IPS-20b (cell line): ENCODE results near the gene MALT1.
"Not testable (repeated sequence)": the region's sequence is repeated elsewhere in the genome, so short reads cannot be mapped to it uniquely, and the experiment has no call there.

Experiments used
- H3K27ac ChIP-seq: one replicate; pipeline ENCODE4 v1.5.1; 2013; ENCODE audit warnings: low read length
- H3K27me3 ChIP-seq: 2 replicates; pipeline ENCODE4 v1.6.1; 2013; ENCODE audit warnings: mild to moderate bottlenecking, low read length, inconsistent platforms; ENCODE audit not compliant: insufficient read depth
- H3K36me3 ChIP-seq: 2 replicates; pipeline ENCODE4 v1.6.1; 2013; ENCODE audit warnings: low read depth, mild to moderate bottlenecking, inconsistent platforms, low read length, moderate library complexity; ENCODE audit not compliant: insufficient read depth
- H3K4me1 ChIP-seq: 2 replicates; pipeline ENCODE4 v1.6.1; 2013; ENCODE audit warnings: mild to moderate bottlenecking, control low read depth, inconsistent platforms, low read length, moderate library complexity; ENCODE audit not compliant: insufficient read depth
- H3K4me3 ChIP-seq: 2 replicates; pipeline ENCODE4 v1.5.1; 2013; ENCODE audit warnings: mild to moderate bottlenecking, low read length, inconsistent platforms
- H3K9ac ChIP-seq: 2 replicates; pipeline ENCODE4 v1.6.1; 2013; ENCODE audit warnings: low read depth, mild to moderate bottlenecking, inconsistent platforms, low read length, moderate library complexity
- H3K9me3 ChIP-seq: 2 replicates; pipeline ENCODE4 v1.6.1; 2013; ENCODE audit warnings: mild to moderate bottlenecking, low read depth, low read length, inconsistent platforms; ENCODE audit not compliant: insufficient read depth

Gene MALT1

DNA sequence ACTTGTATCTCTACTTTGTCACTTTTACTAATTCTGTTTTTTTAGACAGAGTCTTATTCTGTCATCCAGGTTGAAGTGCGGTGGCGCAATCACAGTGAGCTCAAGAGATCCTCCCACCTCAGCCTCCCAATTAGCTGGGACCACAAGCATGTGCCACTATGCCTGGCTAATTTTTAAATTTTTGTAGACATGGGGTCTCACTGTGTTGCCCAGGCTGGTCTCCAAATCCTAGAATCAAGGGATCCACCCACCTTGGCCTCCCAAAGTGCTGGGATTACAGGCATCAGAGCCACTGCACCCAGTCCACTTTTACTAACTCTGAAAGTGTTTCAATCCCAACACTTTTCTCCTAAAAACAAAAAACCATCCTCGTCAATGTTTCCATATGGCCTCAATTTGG, 94.9 kb downstream of the MALT1 start:
- no peaks in the 10 kb centered on the region for H3K4me1 ChIP-seq

GRCh38 chr18:58766946-58767345, 95.7 kb downstream of the MALT1 start:
- Histone ChIP-seq H3K4me3 (no peak overlapping the region), H3K4me1 (no peaks in the 10 kb centered on the region), H3K36me3 (no peaks in the 10 kb centered on the region), H3K9me3 (no peaks in the 10 kb centered on the region), H3K9ac (no peak overlapping the region), H3K27me3 (peaks cover 21% of the 10 kb centered on the region), H3K27ac (no peak overlapping the region)

More for the DNA sequence above, 94.9 kb downstream of the MALT1 start:
- no peak overlapping the region for H3K27ac ChIP-seq
- no peaks in the 10 kb centered on the region for H3K9me3 ChIP-seq
- no peaks in the 10 kb centered on the region for H3K36me3 ChIP-seq
- H3K9ac ChIP-seq, result no peak overlapping the region
- H3K4me3 ChIP-seq, result no peak overlapping the region
- peaks cover 21% of the 10 kb centered on the region for H3K27me3 ChIP-seq

DNA sequence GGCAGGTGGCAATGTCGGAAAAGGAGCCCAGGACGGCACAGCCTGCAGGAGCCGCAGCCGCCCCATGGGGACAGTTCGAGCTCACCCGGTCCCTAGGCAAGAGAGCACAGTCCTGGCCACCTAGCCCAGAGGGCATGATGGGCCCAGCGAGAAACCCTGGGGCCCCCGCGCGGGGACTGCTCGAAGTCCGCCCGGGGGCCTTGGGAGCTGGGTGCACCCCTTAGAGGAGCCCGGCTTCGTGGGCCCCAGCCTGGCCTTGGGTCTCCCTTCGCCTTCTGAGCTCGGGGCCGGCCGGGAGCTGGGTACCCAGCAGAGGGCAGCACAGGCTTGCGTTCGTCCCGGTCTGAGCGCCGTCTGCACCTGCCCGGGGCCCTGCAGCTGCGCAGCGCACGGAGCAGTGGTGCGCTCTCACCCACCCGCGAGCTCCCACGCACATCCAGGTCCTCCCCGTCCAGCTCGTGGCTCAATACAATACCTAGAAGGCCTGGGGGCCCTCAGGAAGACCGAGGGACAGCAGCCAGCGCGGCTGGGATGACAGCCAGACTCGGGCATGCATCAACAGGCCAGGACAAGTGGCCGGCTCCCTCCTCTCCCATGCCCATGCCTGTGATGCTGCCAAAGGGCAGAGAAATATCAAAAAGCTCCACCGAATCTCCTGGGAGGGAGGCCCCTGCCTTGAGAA, 97.2 kb downstream of the MALT1 start:
- Histone ChIP-seq H3K27me3 (peaks cover 21% of the 10 kb centered on the region), H3K4me1 (no peaks in the 10 kb centered on the region), H3K27ac (no peak overlapping the region), H3K4me3 (peak overlapping the region; percentile 59; the same call in 1 of the 2 replicates), H3K9me3 (no peaks in the 10 kb centered on the region), H3K36me3 (no peaks in the 10 kb centered on the region), H3K9ac (no peak overlapping the region)

- H3K36me3 ChIP-seq, result no peaks in the 10 kb centered on the region
- no peak overlapping the region for H3K27ac ChIP-seq
- peaks cover 21% of the 10 kb centered on the region for H3K27me3 ChIP-seq
- no peaks in the 10 kb centered on the region for H3K4me1 ChIP-seq
- no peak overlapping the region for H3K4me3 ChIP-seq
- no peak overlapping the region for H3K9ac ChIP-seq
- no peaks in the 10 kb centered on the region for H3K9me3 ChIP-seq
Measured at GRCh38 chr18:58769321-58769720, 98.1 kb downstream of the MALT1 start.

GRCh38 chr18:58770601-58771000, 99.3 kb downstream of the MALT1 start:
- no peak overlapping the region for H3K27ac ChIP-seq
- H3K4me3 ChIP-seq, result no peak overlapping the region
- no peak overlapping the region for H3K9ac ChIP-seq
- no peaks in the 10 kb centered on the region for H3K36me3 ChIP-seq
- H3K4me1 ChIP-seq, result no peaks in the 10 kb centered on the region
- H3K9me3 ChIP-seq, result no peaks in the 10 kb centered on the region
- peaks cover 21% of the 10 kb centered on the region for H3K27me3 ChIP-seq

DNA sequence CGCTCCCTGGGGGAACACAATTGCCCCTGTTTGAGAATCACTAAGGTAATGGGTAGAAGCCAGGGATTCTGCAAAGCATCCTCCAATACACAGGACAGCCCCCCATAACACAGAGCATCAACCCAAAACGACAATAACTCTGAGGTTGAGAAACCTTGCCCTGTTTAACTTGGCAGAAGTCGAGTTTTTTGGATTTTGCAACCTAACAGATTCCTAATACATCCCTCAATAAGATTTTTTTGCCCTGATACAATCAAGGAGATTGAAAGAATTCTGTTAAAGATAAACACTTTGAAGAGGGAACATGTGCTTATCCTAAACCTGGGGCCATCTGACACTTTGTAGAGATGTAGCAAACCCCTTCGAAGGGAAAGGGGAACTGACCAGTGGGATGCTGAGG, 100.9 kb downstream of the MALT1 start:
- H3K27me3 ChIP-seq, result peaks cover 21% of the 10 kb centered on the region
- H3K36me3 ChIP-seq, result no peaks in the 10 kb centered on the region
- no peak overlapping the region for H3K4me3 ChIP-seq
- H3K9ac ChIP-seq, result no peak overlapping the region
- H3K9me3 ChIP-seq, result no peaks in the 10 kb centered on the region
- H3K4me1 ChIP-seq, result no peaks in the 10 kb centered on the region
- no peak overlapping the region for H3K27ac ChIP-seq

DNA sequence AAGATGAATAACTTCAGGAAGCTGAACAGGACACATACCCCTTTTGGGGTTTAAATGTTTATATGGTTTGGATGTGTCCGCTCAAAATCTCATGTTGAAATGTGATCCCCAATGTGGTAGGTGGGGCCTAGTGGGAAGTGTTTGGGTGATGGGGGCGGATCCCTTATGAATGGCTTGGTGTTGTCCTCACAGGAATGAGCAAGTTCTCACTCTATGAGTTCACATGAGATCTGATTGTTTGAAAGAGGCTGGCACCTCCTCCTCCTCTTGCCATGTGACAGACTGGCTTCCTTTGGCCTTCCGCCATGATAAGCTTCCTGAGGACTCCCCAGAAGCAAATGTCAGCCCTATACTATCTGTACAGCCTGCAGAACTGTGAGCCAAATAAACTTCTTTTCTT, 104.8 kb downstream of the MALT1 start:
- Histone ChIP-seq H3K27ac (no peak overlapping the region), H3K9me3 (no peaks in the 10 kb centered on the region)

GRCh38 chr18:58776541-58776940, 105.3 kb downstream of the MALT1 start:
- not testable (repeated sequence) for H3K4me3 ChIP-seq, H3K9me3 ChIP-seq, H3K4me1 ChIP-seq, H3K27me3 ChIP-seq, H3K36me3 ChIP-seq, H3K27ac ChIP-seq, H3K9ac ChIP-seq

More for the DNA sequence above, 104.8 kb downstream of the MALT1 start:
- H3K9ac ChIP-seq, result no peak overlapping the region
- H3K4me1 ChIP-seq, result no peaks in the 10 kb centered on the region
- no peaks in the 10 kb centered on the region for H3K27me3 ChIP-seq
- no peaks in the 10 kb centered on the region for H3K36me3 ChIP-seq
- H3K4me3 ChIP-seq, result no peak overlapping the region

- H3K4me1 ChIP-seq, result 0 out of 2 replicates have a peak, but pooled peaks cover 3% of the 10 kb centered on the region
- no peak overlapping the region for H3K4me3 ChIP-seq
- no peak overlapping the region for H3K27ac ChIP-seq
- no peaks in the 10 kb centered on the region for H3K36me3 ChIP-seq
- no peak overlapping the region for H3K9ac ChIP-seq
- H3K9me3 ChIP-seq, result no peaks in the 10 kb centered on the region
- no peaks in the 10 kb centered on the region for H3K27me3 ChIP-seq
Measured at GRCh38 chr18:58777471-58777870, 106.2 kb downstream of the MALT1 start.

DNA sequence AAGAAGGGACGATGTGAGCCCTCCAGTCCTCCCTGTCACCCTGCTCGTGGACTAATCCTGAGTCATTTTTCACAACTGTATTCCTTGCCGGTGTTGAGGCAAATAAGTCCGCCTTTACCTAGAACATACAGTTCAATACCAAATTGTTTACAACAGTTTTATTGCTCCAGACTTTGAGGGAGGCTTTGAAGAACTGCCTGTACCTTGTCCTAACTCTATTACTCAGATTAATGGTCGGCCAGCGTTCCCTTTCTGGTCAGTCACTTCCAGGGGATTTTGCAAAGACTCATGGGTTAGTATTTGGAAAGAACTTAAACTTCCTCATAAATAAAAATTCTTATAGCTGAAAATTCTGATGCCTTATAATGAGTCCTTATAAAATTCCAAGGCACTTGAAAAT, 108.3 kb downstream of the MALT1 start:
- H3K4me3 ChIP-seq, result no peak overlapping the region

GRCh38 chr18:58780045-58780444, 108.8 kb downstream of the MALT1 start:
- Histone ChIP-seq H3K9ac (no peak overlapping the region), H3K27ac (no peak overlapping the region), H3K4me3 (no peak overlapping the region), H3K27me3 (no peaks in the 10 kb centered on the region), H3K4me1 (peaks cover 12% of the 10 kb centered on the region), H3K9me3 (no peaks in the 10 kb centered on the region), H3K36me3 (no peaks in the 10 kb centered on the region)

More for the DNA sequence above, 108.3 kb downstream of the MALT1 start:
- Histone ChIP-seq H3K9ac (no peak overlapping the region), H3K9me3 (no peaks in the 10 kb centered on the region), H3K4me1 (peaks cover 7% of the 10 kb centered on the region), H3K36me3 (no peaks in the 10 kb centered on the region), H3K27ac (no peak overlapping the region), H3K27me3 (no peaks in the 10 kb centered on the region)

- no peaks in the 10 kb centered on the region for H3K9me3 ChIP-seq
- H3K9ac ChIP-seq, result peak overlapping the region; percentile 16; the same call in 1 of the 2 replicates
- no peak overlapping the region for H3K27ac ChIP-seq
- no peaks in the 10 kb centered on the region for H3K36me3 ChIP-seq
- peaks cover 17% of the 10 kb centered on the region for H3K4me1 ChIP-seq
- H3K4me3 ChIP-seq, result no peak overlapping the region
- H3K27me3 ChIP-seq, result no peaks in the 10 kb centered on the region
Measured at GRCh38 chr18:58781627-58782194, 110.4 kb downstream of the MALT1 start.
